ENCODE data around the gene FKBP5. TPM values are rescaled to one million over a fixed set of nuclear protein-coding genes. Genes with fewer than 3 reads are reported as not detected.

Gene FKBP5
- polyA plus RNA-seq, 1 experiment = 7.6 TPM

- peak overlapping the region; percentile 75 for H3K27ac ChIP-seq (ENCODE audit: low read depth, low read length)
- ChIA-PET CTCF (interaction anchor here (0.9 to 4.0 kb wide), 3 partner anchors 10 to 205 kb away, joined by 3 to 17 read pairs (median 3); partner anchors contain the start of gene ARMC12), POLR2A (interaction anchor here (0.5 to 1.2 kb wide), 8 partner anchors 36 to 256 kb away, joined by 3 to 4 read pairs (median 4); no protein-coding TSS in a partner anchor)
- no peak for DNase-seq (ENCODE audit: low read depth, low spot score)
- H3K9me3 ChIP-seq (ENCODE audit: control insufficient read depth, insufficient read depth, low read length) = no peaks in the 10 kb centered on the region; the same call in 1 of the 2 replicates
- TF ChIP-seq CTCF (IDR thresholded peaks at IDR 0.05; ENCODE audit: low read depth, low read length) = no peak
- peak overlapping the region; percentile 69 for H3K4me3 ChIP-seq (ENCODE audit: low read depth, low read length)
- no peaks in the 10 kb centered on the region for H3K27me3 ChIP-seq (ENCODE audit: control insufficient read depth, insufficient read depth, low read length)
Measured at GRCh38 chr6:35727231-35727934, 38.7 kb upstream of the FKBP5 start.

GRCh38 chr6:35725721-35726438, 37.2 kb upstream of the FKBP5 start:
- no peak for DNase-seq (ENCODE audit: low read depth, low spot score)
- POLR2A ChIA-PET = no interaction called here
- no peaks in the 10 kb centered on the region for H3K9me3 ChIP-seq (ENCODE audit: control insufficient read depth, insufficient read depth, low read length)
- no peaks in the 10 kb centered on the region for H3K27me3 ChIP-seq (ENCODE audit: control insufficient read depth, insufficient read depth, low read length)
- peak overlapping the region; percentile 39 for H3K27ac ChIP-seq (ENCODE audit: low read depth, low read length)
- CTCF ChIA-PET = interaction anchor here (0.5 to 4.0 kb wide), 2 partner anchors 11 to 141 kb away, joined by 3 to 17 read pairs; partner anchors contain the start of gene ARMC12
- no peak overlapping the region for H3K4me3 ChIP-seq (ENCODE audit: low read depth, low read length)
- TF ChIP-seq CTCF (IDR thresholded peaks at IDR 0.05; ENCODE audit: low read depth, low read length) = no peak

- no peak overlapping the region for H3K4me3 ChIP-seq (ENCODE audit: low read depth, low read length)
- CTCF ChIA-PET = interaction anchor here (0.5 to 4.0 kb wide), 4 partner anchors 9 to 203 kb away, joined by 3 to 17 read pairs (median 6); partner anchors contain the start of gene ARMC12
- DNase-seq (ENCODE audit: low read depth, low spot score) = no peak
- H3K27me3 ChIP-seq (ENCODE audit: control insufficient read depth, insufficient read depth, low read length) = no peaks in the 10 kb centered on the region
- no peak overlapping the region for H3K27ac ChIP-seq (ENCODE audit: low read depth, low read length)
- TF ChIP-seq CTCF (IDR thresholded peaks at IDR 0.05; ENCODE audit: low read depth, low read length) = no peak
- no peaks in the 10 kb centered on the region for H3K9me3 ChIP-seq (ENCODE audit: control insufficient read depth, insufficient read depth, low read length)
- POLR2A ChIA-PET = no interaction called here
Measured at GRCh38 chr6:35725081-35725708, 36.5 kb upstream of the FKBP5 start.

- H3K27ac ChIP-seq (ENCODE audit: low read depth, low read length) = no peak overlapping the region
- H3K4me3 ChIP-seq (ENCODE audit: low read depth, low read length) = no peak overlapping the region
- H3K27me3 ChIP-seq (ENCODE audit: control insufficient read depth, insufficient read depth, low read length) = no peaks in the 10 kb centered on the region
- no peaks in the 10 kb centered on the region for H3K9me3 ChIP-seq (ENCODE audit: control insufficient read depth, insufficient read depth, low read length)
- ChIA-PET CTCF (interaction anchor here (0.6 to 4.0 kb wide), 3 partner anchors 10 to 202 kb away, joined by 5 to 17 read pairs (median 6); partner anchors contain the start of gene ARMC12), POLR2A (no interaction called here)
- no peak for DNase-seq (ENCODE audit: low read depth, low spot score)
- no peak for TF ChIP-seq CTCF (IDR thresholded peaks at IDR 0.05; ENCODE audit: low read depth, low read length)
Measured at GRCh38 chr6:35724471-35724870, 35.8 kb upstream of the FKBP5 start.
